GM21528 (cell line): Measurements from ENCODE around the gene KLF13.
A peak's percentile ranks its signal among the peaks of the same experiment; 100 is the strongest.

Experiments
- ATAC-seq: cut with Tn5 transposase; IDR thresholded peaks from one replicate; pipeline ENCODE4 v1.9.1; 2021; ENCODE audit warnings: mild to moderate bottlenecking, moderate library complexity; ENCODE audit not compliant: unreplicated experiment, low FRiP score

Gene KLF13

GRCh38 chr15:31377030-31377429 lies 50.4 kb downstream of the KLF13 start:
- no peak for ATAC-seq

GRCh38 chr15:31378363-31378903 lies 51.8 kb downstream of the KLF13 start:
- ATAC-seq, result no peak

GRCh38 chr15:31379042-31379441 lies 52.4 kb downstream of the KLF13 start:
- no peak for ATAC-seq

DNA sequence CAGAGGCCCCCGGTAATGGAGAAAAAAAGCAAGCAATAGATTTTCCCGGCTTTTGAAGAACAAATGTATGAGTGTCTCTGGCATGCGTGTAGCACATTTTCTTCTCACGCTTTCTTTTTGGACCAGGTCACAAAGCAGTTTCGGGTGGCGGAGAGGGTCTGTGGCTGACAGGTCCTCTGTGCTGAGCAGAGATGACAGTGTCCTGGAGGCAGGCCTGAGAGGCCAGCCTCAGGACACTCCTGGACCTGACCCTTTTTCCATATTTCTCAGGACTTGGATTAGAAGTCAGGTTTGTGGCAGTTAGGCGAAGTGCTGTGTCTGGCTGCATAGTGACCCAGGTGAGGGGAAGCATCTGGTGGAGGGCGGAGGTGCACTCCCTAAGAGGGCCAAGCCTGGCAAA lies 52.9 kb downstream of the KLF13 start:
- ATAC-seq, result no peak

- no peak for ATAC-seq
These were observed 55.4 kb downstream of the KLF13 start for GRCh38 chr15:31381801-31382712.

DNA sequence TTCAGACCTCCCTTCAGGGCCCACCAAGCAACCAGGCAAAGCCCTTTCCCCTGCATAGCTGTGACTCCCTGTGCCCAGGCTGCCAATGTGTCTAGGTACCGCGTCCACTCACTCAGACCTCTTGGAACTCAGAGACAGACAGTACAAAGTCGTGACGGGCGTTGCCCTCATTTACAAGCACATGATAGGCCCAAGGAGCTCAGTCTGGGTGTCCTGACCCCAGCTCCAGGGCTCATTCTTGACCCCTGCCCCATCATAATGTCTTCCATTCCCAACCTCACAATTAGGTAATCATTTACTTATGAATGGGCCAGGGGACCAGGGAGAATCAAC lies 56.0 kb downstream of the KLF13 start:
- ATAC-seq, result no peak

DNA sequence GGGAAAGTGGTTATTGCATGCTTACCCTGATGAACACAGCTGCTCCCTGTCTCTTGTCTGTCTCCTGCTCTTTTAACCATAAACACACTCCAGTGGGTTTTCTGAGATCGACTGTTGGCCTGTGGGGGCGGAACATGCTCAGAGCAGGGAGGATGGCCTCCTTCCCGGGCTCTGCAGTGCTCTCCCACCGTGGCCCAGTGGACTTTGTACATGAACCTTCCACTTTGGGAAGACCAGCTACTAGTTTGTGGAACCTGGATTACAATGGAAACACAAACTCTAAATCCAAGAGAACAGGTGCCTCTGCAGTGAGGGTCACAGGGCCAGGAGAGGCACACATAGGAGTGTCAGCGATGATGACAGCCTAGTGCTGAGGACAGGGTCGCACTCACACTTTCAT lies 56.5 kb downstream of the KLF13 start:
- ATAC-seq, result no peak

- ATAC-seq, result no peak
These were observed 57.9 kb downstream of the KLF13 start for GRCh38 chr15:31384568-31384967.

DNA sequence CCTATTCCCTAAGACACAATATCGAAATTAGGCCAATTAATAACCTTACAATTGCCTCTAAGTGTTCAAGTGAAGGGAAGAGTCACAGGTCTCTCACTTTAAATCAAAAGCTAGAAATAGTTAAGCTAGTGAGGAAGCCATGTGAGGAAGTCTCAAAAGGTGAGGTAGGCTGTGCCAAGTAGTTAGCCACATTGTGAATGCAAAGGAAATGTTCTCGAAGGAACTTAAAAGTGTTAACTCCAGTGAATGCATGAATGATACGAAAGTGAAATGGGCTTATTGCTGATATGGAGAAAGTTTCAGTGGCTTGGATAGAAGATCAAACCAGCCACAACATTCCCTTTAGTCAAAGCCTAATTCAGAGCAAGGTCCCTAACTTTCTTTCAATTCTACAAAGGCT lies 59.1 kb downstream of the KLF13 start:
- no peak for ATAC-seq

GRCh38 chr15:31387092-31387478 lies 60.5 kb downstream of the KLF13 start:
- ATAC-seq, result no peak

DNA sequence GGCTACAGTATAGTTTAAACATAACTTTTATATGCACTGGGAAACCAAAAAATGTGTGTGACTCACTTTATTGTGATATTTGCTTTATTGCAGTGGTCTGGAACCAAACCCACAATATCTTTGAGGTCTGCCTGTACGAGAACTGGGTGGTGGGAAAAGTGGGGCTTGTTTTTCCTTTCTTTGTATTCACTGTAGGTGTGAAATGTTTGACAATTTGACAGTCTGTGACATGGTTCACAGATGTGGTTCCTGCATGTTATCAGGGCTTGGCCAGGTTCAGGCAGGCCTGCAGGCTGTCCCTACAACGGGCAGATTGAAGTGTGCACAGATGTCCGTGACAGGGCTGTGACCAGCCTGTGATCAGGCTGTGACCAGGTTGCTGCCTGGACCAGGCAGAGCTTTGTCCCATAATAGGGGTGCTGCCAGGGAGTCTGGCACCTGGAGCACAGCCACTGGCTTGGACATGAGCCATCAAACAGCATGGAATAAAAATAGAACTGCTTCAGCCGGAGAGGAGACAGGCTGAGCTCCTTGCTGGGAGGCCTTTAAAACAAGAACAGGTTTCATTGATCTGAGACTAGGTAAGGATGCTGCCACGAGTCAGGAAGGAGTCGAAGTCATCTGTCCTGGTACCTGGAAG lies 61.0 kb downstream of the KLF13 start:
- no peak for ATAC-seq

DNA sequence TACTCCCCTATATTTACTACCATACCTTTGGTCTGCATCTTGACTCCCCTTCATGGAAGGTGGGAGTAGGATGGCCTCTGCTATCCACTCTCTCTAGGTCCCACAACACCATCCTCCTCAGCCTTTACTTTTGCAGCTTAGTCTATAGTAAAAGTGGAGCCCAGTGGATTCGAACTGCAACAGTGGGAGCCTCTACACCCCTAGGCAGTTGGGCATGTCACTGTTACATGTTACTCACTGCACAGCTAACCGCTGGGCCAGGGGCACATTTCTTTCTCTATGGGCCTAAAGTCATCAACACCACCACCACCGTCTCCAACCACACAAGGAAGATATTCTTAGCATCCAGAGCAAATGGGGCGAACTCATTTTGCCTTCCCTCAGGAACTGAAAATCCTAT lies 62.9 kb downstream of the KLF13 start:
- ATAC-seq, result no peak

DNA sequence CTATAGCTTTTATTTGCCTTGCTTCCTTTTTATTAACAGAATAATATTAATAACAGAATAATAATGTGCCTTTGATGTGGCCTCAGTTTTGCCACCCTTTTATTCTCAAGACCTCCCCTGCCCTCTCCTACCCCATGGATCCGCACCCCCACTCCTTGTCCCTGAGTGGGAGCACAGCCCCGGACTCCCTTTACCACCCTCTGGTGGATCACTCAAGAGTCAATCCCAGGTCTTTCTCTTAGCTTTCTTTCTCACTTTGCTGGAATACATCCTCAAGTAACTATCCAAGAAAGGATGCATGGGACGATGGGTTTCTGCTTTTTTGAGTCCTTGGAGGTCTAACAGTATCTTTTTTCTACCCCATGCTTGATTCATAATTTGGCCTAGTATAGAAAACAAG lies 63.4 kb downstream of the KLF13 start:
- no peak for ATAC-seq

DNA sequence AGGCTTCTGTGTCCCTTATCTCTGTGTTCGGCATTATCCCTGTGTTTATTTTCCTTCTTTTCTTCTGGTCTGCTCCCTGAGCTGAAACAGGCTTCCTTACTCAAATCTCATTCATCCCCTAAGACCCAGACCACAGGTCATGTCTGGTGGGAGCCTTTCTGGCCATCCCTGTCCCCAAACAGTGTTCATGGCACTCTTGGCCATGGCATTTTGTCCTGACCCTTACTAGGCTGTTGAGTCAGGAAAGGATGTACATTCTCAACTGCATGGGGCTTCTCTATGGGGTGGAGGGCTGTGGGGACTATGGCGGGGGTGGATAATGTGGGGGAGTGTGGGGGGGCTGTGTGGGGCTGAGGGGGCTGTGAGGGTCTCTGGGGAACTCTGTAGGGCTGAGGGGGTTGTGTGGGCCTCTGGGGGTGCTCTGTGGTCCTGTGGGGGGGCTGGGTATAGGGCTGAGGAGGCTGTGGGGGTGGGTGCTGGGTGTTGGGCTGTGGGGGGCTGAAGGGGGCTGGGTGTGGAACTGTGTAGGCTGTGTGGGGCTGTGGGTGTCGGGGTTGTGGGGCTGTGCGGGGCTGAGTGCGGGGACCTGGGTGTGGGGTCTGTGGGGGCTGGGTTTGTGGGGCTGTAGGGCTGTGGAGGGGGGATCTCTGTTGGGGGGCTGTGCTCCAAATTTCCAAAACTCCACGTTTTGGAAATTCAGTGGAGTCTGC lies 64.3 kb downstream of the KLF13 start:
- no peak for ATAC-seq

DNA sequence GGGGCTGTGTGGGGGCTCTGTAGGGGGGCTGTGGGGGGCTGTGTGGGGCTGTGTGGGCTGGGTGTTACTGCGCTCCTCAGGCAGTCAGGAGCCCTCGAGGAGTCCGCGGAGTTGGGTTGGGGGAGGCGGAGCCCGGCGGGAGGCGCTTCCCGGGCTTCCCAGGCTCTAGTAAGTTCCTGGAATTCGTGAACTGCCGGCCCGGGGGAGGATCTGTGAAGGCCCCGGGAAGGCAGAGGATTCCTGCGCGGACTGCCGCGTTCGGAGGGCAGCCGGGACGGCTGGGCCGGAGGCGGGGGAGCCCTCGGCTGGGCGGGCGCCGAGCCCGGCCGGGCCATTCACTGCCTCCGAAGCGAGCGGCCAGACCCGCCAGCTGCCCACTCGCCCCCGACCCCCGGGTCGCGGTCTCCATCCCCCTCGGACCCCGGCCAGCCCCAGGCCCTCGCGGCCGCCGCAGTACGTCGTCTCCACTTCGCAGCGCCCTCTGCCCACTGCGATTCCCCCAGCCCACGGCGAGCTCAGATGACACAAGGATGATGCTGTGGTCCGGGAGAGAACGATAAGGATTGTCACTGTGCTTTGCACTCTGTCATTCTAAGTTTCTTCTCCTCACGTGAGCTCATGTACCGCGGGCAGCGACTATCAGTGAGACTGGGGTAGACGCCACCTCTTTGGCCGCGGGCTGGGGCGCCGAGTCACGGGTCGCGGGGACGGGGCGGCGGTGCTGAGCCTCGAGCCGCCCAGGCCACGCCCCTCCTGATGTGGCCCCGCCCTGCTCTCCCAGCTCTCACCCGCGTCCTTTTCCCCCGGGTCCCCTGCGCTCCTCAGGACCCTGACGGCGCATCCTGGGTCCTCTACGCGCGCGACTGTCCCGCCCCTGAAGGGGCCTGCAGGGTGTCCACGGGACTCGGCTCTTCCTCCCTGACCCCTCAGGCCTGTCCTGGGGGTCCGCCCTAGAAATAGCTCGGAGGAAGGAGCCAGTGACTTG lies 65.3 kb downstream of the KLF13 start:
- ATAC-seq, result peak; percentile 90

DNA sequence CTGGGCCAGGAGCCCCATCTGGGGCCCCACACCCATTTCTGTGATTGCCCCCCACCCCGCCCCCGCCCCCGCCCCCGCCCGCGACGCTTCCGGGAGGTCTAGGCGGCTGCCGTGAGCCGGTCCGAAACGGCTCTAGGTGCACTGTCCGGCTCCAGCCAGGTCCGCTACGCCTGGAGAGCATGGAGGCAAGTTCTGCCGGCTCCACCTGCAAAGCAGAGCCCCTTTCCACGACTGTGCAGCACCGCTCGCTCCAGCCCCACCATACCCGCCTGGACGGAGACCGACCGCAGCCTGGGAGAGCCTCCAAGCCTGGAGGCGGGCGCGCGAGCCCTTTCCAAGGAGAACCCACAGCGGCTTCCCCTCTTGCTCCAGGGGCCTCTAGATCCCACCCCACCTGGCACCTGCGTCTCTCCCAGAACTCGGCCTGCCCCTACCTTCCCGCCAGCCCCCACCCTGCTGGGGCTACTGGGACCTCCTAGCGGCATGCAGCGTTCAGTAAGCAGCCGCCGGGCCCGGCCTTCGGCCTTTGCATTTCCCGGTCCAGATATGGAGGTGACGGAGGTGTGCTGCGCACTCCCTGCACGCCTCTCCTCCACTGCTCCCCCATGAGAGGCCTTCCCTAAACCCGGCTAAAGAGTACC lies 66.2 kb downstream of the KLF13 start:
- peak; percentile 51 for ATAC-seq

DNA sequence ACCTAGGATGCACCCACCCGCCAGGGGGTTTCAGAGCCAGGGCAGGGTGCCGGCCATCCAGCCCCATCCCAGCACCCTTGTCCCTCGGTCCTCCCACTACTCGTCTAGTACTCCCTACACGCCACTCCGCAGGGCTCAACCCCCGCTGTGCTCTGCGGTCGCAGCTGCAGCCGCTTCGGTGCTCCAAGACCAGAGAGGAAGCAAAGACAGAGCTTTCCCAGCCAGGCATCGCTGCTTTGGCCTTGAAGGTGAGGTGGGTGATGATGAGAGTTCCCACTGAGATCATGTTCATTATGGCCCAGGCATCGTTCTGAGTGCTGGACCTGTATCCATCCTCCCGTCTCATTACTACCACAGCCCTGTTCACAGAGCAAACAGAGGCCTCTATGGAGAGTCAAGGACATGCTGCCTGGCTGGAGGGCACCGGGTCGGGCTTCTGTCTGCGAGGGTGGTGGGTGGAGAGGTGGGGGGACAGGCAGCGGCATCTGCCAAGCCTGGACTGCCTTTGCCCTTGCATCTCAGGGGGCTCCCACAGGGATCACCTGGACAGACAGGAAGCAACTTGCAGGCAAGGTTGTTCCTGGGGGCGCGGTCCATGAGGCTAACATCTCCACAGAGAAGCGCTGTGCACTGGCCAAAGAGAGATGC lies 66.9 kb downstream of the KLF13 start:
- ATAC-seq, result no peak

DNA sequence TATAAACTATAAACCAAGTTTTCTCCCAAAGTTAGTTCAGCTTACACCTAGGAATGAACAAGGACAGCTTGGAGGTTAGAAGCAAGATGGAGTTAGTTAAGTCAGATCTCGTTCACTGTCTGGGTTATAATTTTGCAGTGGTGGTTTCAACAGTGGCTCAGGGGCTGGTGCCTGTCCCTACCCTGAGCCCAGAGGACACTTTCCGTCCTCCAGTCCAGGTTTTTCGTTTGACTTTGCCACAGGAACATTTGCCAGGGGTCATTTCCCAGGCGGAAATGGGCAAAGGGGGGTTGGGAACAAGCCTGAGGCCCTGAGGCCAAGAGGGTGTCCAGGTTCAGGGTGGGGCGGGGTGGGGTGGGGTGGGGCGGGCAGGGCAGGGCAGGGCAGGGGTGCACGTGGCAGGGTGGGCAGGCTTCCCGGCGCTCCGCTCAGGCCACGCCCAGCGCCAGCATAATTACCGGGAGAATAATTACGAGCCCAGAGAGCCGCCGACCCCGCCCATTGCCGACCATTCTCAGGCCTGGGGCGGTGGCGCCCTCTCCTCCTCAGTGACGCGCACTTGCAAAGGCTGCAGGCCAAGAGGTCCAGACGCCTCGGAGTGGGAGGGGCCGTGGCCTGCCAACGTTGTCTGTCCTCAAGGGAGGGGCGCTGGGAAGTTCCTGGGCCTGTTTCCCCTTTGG lies 70.4 kb downstream of the KLF13 start:
- no peak for ATAC-seq
